Tibial nerve (tissue), 4 donors: Measurements from ENCODE around the gene CTH.

Experiments used
- EP300 ChIP-seq, 2 donors: sonication (generic); formaldehyde crosslinking; IDR thresholded peaks; one replicate each; pipeline ENCODE4 v1.6.1; 2017; ENCODE audit warnings: antibody characterized with exemption in 2 of 2, mild to moderate bottlenecking in 1 of 2
- TF ChIP-seq, protein P1 (sequence below), 5 experiments: fragments of 200-600 bp in 3 of 5; fragments of 450-650 bp in 2 of 5; sonication (generic) in 3 of 5; IDR thresholded peaks; one replicate each; pipeline ENCODE4 v1.5.1; 2016 to 2019; ENCODE audit warnings: antibody characterized with exemption in 5 of 5, mild to moderate bottlenecking in 3 of 5, moderate library complexity in 2 of 5

DNA sequence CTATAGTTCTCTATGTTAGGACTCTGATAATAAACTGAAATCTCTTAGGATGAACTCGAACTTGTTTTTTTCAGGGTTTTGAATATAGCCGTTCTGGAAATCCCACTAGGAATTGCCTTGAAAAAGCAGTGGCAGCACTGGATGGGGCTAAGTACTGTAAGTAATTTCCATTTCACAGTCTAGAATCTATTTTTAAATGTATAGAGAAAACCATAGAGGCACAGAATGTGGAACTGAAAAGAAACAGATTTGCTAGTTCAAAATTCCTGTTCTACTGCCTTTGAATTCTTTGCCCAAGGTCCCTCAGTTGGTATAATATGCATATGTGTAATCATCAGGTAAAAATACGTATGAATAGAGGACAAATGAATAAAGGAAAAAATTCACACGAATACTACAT lies 4.8 kb downstream of the CTH start:
- TF ChIP-seq, protein P1, sequence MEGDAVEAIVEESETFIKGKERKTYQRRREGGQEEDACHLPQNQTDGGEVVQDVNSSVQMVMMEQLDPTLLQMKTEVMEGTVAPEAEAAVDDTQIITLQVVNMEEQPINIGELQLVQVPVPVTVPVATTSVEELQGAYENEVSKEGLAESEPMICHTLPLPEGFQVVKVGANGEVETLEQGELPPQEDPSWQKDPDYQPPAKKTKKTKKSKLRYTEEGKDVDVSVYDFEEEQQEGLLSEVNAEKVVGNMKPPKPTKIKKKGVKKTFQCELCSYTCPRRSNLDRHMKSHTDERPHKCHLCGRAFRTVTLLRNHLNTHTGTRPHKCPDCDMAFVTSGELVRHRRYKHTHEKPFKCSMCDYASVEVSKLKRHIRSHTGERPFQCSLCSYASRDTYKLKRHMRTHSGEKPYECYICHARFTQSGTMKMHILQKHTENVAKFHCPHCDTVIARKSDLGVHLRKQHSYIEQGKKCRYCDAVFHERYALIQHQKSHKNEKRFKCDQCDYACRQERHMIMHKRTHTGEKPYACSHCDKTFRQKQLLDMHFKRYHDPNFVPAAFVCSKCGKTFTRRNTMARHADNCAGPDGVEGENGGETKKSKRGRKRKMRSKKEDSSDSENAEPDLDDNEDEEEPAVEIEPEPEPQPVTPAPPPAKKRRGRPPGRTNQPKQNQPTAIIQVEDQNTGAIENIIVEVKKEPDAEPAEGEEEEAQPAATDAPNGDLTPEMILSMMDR (IDR thresholded peaks at IDR 0.05) = no peak
- no peak for TF ChIP-seq EP300 (IDR thresholded peaks at IDR 0.05)
